ENCODE results near the gene STOML3.

STOML3 gene

GRCh38 chr13:38943231-38943630 is 47.4 kb downstream of the STOML3 start:
- in situ Hi-C loops (cut with MboI; ENCODE audit: low sequenced_read_pairs, unreplicated experiment) = no loop called here
- DNase-seq (ENCODE audit: low spot score) = no peak
- no peak for TF ChIP-seq CTCF (IDR thresholded peaks at IDR 0.05; ENCODE audit: borderline replicate concordance, control extremely low read depth, extremely low read depth, insufficient read depth, missing control alignments)

GRCh38 chr13:38941353-38941945 is 49.2 kb downstream of the STOML3 start:
- in situ Hi-C loops (cut with MboI; ENCODE audit: low sequenced_read_pairs, unreplicated experiment) = no loop called here
- DNase-seq (ENCODE audit: low spot score) = no peak
- no peak for TF ChIP-seq CTCF (IDR thresholded peaks at IDR 0.05; ENCODE audit: borderline replicate concordance, control extremely low read depth, extremely low read depth, insufficient read depth, missing control alignments)

- in situ Hi-C loops (cut with MboI; ENCODE audit: low sequenced_read_pairs, unreplicated experiment) = no loop called here
- TF ChIP-seq CTCF (IDR thresholded peaks at IDR 0.05; ENCODE audit: borderline replicate concordance, control extremely low read depth, extremely low read depth, insufficient read depth, missing control alignments) = no peak
- no peak for DNase-seq (ENCODE audit: low spot score)
These were observed 56.8 kb downstream of the STOML3 start for GRCh38 chr13:38933786-38934185.

GRCh38 chr13:38922170-38922569 is 68.5 kb downstream of the STOML3 start:
- no peak for TF ChIP-seq CTCF (IDR thresholded peaks at IDR 0.05; ENCODE audit: borderline replicate concordance, control extremely low read depth, extremely low read depth, insufficient read depth, missing control alignments)
- in situ Hi-C loops (cut with MboI; ENCODE audit: low sequenced_read_pairs, unreplicated experiment) = no loop called here

GRCh38 chr13:38921081-38921480 is 69.5 kb downstream of the STOML3 start:
- in situ Hi-C loops (cut with MboI; ENCODE audit: low sequenced_read_pairs, unreplicated experiment) = no loop called here
- no peak for DNase-seq (ENCODE audit: low spot score)
- no peak for TF ChIP-seq CTCF (IDR thresholded peaks at IDR 0.05; ENCODE audit: borderline replicate concordance, control extremely low read depth, extremely low read depth, insufficient read depth, missing control alignments)

More at GRCh38 chr13:38922170-38922569, 68.5 kb downstream of the STOML3 start:
- no peak for DNase-seq (ENCODE audit: low spot score)

Data from GM13976 (cell line).